GM20000 (cell line): ENCODE results near the gene RNU7-1.

Source experiments
- DNase-seq: peaks from one replicate; pipeline ENCODE4 v3.0.0; 2012; ENCODE audit warnings: low spot score
- TF ChIP-seq, protein P1 (sequence below): IDR thresholded peaks from 2 replicates; pipeline ENCODE4 v1.5.1; 2012; ENCODE audit warnings: mild to moderate bottlenecking, control low read depth; ENCODE audit errors: extremely low read depth, missing control alignments

Gene RNU7-1

DNA sequence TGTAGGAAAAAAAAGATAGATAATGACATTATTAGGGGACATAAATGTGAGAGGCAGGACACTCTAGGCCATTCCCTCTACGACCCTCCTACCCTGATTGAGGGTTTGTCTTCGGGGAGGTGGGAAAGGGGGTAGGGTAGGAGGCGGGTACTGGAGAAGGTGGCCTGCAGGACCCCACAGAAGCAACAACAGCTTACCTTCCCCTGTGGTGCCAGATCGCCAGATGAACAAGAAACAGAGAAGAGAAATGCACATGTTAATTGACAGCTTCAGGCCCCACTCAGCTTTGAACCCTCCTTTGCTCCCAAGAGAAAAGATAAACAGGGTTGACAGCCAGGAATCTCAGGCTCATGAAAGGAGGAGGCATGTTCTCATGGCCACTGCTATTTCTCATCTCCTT lies 22.1 kb downstream of the RNU7-1 start:
- no peak for DNase-seq
- TF ChIP-seq, protein P1, sequence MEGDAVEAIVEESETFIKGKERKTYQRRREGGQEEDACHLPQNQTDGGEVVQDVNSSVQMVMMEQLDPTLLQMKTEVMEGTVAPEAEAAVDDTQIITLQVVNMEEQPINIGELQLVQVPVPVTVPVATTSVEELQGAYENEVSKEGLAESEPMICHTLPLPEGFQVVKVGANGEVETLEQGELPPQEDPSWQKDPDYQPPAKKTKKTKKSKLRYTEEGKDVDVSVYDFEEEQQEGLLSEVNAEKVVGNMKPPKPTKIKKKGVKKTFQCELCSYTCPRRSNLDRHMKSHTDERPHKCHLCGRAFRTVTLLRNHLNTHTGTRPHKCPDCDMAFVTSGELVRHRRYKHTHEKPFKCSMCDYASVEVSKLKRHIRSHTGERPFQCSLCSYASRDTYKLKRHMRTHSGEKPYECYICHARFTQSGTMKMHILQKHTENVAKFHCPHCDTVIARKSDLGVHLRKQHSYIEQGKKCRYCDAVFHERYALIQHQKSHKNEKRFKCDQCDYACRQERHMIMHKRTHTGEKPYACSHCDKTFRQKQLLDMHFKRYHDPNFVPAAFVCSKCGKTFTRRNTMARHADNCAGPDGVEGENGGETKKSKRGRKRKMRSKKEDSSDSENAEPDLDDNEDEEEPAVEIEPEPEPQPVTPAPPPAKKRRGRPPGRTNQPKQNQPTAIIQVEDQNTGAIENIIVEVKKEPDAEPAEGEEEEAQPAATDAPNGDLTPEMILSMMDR, result no peak

GRCh38 chr12:6966351-6966750 lies 22.7 kb downstream of the RNU7-1 start:
- TF ChIP-seq, protein P1, result no peak
- DNase-seq, result no peak

DNA sequence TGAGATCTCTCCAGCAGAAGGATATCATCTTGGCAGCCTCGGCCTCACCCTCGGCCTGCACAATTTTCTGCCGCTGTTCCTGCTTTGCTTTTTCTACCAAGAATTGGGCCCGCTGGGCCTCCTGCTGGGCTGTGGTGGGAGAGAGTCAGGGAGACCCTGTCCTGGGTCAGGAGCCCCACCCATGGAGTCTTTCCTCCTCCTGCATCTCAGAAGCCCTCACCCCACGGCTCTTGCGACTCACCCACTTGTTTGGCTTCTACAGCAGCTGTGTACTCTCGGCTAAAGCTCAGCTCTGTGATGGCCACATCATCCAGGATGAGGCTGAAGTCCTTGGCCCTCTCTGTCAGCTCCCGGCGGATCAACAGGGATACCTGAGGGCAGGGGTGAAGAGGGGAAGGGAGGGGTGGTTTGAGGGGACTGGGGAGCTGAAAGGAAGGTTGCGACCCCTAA lies 24.1 kb downstream of the RNU7-1 start:
- TF ChIP-seq, protein P1, result no peak
- no peak for DNase-seq

GRCh38 chr12:6968426-6968825 lies 24.8 kb downstream of the RNU7-1 start:
- TF ChIP-seq, protein P1, result no peak
- no peak for DNase-seq

- TF ChIP-seq, protein P1, result no peak
- DNase-seq, result peak; percentile 8
Observed at GRCh38 chr12:6970096-6970527, 26.5 kb downstream of the RNU7-1 start.

- TF ChIP-seq, protein P1, result no peak
- no peak for DNase-seq
Observed at GRCh38 chr12:6974180-6974579, 30.6 kb downstream of the RNU7-1 start.

DNA sequence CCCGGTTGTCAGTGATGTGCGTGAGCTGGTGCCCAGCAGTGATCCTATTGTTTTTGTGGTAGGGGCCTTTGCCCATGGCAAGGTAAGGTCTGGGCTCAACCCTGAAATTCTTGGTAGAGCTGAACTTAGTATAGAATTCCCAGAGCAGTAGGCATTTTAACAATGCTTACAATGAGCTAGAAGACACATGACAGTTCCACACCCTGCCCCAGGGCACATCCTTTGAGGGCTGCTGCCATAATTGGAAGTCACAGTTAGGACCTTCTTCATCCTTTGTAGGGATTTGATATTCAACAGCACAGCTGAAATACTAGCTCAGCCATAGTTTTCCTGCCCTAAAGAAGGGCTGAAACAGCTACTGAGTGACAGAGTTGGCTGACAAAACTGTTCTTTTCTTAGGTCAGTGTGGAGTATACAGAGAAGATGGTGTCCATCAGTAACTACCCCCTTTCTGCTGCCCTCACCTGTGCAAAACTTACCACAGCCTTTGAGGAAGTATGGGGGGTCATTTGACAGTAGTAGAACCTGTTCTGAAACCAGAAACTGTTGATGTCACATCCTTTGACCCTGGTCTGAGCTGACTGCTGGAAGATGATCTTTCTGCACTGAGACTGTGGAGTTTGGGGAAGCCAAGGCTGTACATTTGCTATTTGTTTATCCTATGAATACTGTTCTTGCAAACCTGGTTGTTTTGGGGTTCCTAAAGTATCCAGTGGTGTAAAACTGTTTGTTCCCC lies 31.8 kb downstream of the RNU7-1 start:
- TF ChIP-seq, protein P1, result no peak
- DNase-seq, result no peak
